CD14-positive monocyte (primary cell): Measurements from ENCODE around the gene PLEKHG4. TPM values are rescaled to one million over a fixed set of nuclear protein-coding genes. Genes with fewer than 3 reads are reported as not detected.

Experiments
- DNase-seq, 3 donors: peaks; one replicate each; pipeline ENCODE4 v3.0.0-alpha.2; 2011 to 2022
- H2AFZ ChIP-seq: 2 replicates; pipeline ENCODE4 v1.6.0; 2012; ENCODE audit warnings: mild to moderate bottlenecking, low read depth, low read length, inconsistent platforms; ENCODE audit not compliant: insufficient read depth, poor library complexity, severe bottlenecking
- H3K27ac ChIP-seq, 2 donors: 1 replicate in 1 of 2; 2 replicates in 1 of 2; pipeline ENCODE4 v1.5.1; 2012 to 2013; ENCODE audit warnings: low read length in 2 of 2, control low read depth in 1 of 2, inconsistent platforms in 1 of 2, low read depth in 1 of 2, mild to moderate bottlenecking in 1 of 2
- H3K27me3 ChIP-seq, 2 donors: one replicate each; pipeline versions ENCODE4 v1.6.0 to v1.6.1; 2011 to 2013; ENCODE audit warnings: low read length in 2 of 2; ENCODE audit not compliant: control insufficient read depth in 2 of 2, insufficient read depth in 2 of 2
- H3K36me3 ChIP-seq, 2 donors: replicated peaks in 1 of 2; 1 replicate in 1 of 2; 2 replicates in 1 of 2; pipeline versions ENCODE4 v1.5.1 to v1.6.1; 2012 to 2013; ENCODE audit warnings: low read length in 2 of 2, control low read depth in 1 of 2, inconsistent platforms in 1 of 2, mild to moderate bottlenecking in 1 of 2; ENCODE audit not compliant: insufficient read depth in 2 of 2, control insufficient read depth in 1 of 2
- H3K4me1 ChIP-seq, 2 donors: 1 replicate in 1 of 2; 2 replicates in 1 of 2; pipeline versions ENCODE4 v1.5.1 to v1.6.1; 2012 to 2013; ENCODE audit warnings: low read length in 2 of 2, control low read depth in 1 of 2, inconsistent platforms in 1 of 2, mild to moderate bottlenecking in 1 of 2, moderate library complexity in 1 of 2; ENCODE audit not compliant: insufficient read depth in 2 of 2, control insufficient read depth in 1 of 2
- H3K4me2 ChIP-seq: replicated peaks from 2 replicates; pipeline ENCODE3; 2012; ENCODE audit warnings: low read length, moderate library complexity, mild to moderate bottlenecking; ENCODE audit not compliant: poor library complexity, severe bottlenecking; ENCODE audit errors: extremely low read depth
- H3K4me3 ChIP-seq, 3 experiments: fragments of 200-600 bp in 1 of 3; sonication (generic) in 1 of 3; replicated peaks in 1 of 3; 1 replicate in 2 of 3; 2 replicates in 1 of 3; pipeline ENCODE4 v1.5.1; 2011 to 2013; ENCODE audit warnings: low read length in 3 of 3, mild to moderate bottlenecking in 3 of 3, control low read depth in 2 of 3, low read depth in 2 of 3, inconsistent platforms in 1 of 3, moderate library complexity in 1 of 3
- H3K79me2 ChIP-seq: 2 replicates; pipeline ENCODE4 v1.6.0; 2012; ENCODE audit warnings: mild to moderate bottlenecking, control low read depth, inconsistent platforms, low read length, moderate library complexity; ENCODE audit not compliant: insufficient read depth
- H3K9ac ChIP-seq: 2 replicates; pipeline ENCODE4 v1.6.0; 2017; ENCODE audit warnings: low read length, mild to moderate bottlenecking; ENCODE audit not compliant: insufficient read depth, poor library complexity, severe bottlenecking
- H3K9me3 ChIP-seq, 2 donors: replicated peaks in 1 of 2; 1 replicate in 1 of 2; 2 replicates in 1 of 2; pipeline versions ENCODE4 v1.5.1 to v1.6.1; 2012 to 2013; ENCODE audit warnings: low read length in 2 of 2, control low read depth in 1 of 2; ENCODE audit not compliant: control insufficient read depth in 1 of 2, insufficient read depth in 1 of 2
- H4K20me1 ChIP-seq: 2 replicates; pipeline ENCODE4 v1.6.0; 2012; ENCODE audit warnings: mild to moderate bottlenecking, low read length, control low read depth, moderate library complexity; ENCODE audit not compliant: insufficient read depth
- H3K27ac Mint-ChIP-seq, 7 donors: one replicate each; pipeline ENCODE4 v1.8.0; 2020; ENCODE audit warnings: mild to moderate bottlenecking in 7 of 7, mixed read lengths in 7 of 7, moderate library complexity in 6 of 7, inconsistent platforms in 2 of 7
- H3K27me3 Mint-ChIP-seq, 3 donors: one replicate each; pipeline ENCODE4 v1.8.0; 2021 to 2022; ENCODE audit warnings: low read depth in 3 of 3, mild to moderate bottlenecking in 3 of 3, mixed read lengths in 3 of 3, moderate library complexity in 3 of 3, inconsistent platforms in 1 of 3
- H3K36me3 Mint-ChIP-seq, 2 donors: one replicate each; pipeline ENCODE4 v1.8.0; 2020; ENCODE audit warnings: mixed read lengths in 2 of 2, inconsistent platforms in 1 of 2, mild to moderate bottlenecking in 1 of 2
- H3K4me1 Mint-ChIP-seq: one replicate; pipeline ENCODE4 v1.8.0; 2020; ENCODE audit warnings: mild to moderate bottlenecking, mixed read lengths
- H3K4me3 Mint-ChIP-seq, 2 donors: one replicate each; pipeline ENCODE4 v1.8.0; 2020; ENCODE audit warnings: mild to moderate bottlenecking in 2 of 2, mixed read lengths in 2 of 2, moderate library complexity in 1 of 2
- H3K9me3 Mint-ChIP-seq, 7 donors: one replicate each; pipeline ENCODE4 v1.8.0; 2020 to 2022; ENCODE audit warnings: mixed read lengths in 7 of 7, mild to moderate bottlenecking in 6 of 7, moderate library complexity in 6 of 7, inconsistent platforms in 2 of 7
- WGBS: methylation state at CpG from one replicate; pipeline ENCODE4 v1.1.5; 2013; ENCODE audit warnings: missing lambda C conversion rate; ENCODE audit not compliant: insufficient coverage; 5-methylcytosine and 5-hydroxymethylcytosine counted together
- intact Hi-C, 2 donors: fragments of 100-400 bp; cut with micrococcal nuclease; formaldehyde crosslinking; loops; one replicate each; pipeline versions ENCODE4 v1.15.0 to v1.15.1; 2023
- polyA plus RNA-seq, 3 donors: library from polyadenylated mRNA; depleted of rRNA in 1 of 3; unstranded in 2 of 3; stranded (reverse) in 1 of 3; fragments of 300-500 nt in 2 of 3; fragments of >200 nt in 1 of 3; fragmentation: Illumina TruSeq in 2 of 3; gene quantifications; 1 replicate in 2 of 3; 2 replicates in 1 of 3; pipeline ENCODE4 v1.2.3, GENCODE V29; 2012 to 2021
- TF ChIP-seq, protein P1 (sequence below): fragments of 200-600 bp; IDR thresholded peaks from one replicate; pipeline ENCODE4 v1.8.0; 2022; ENCODE audit warnings: antibody characterized with exemption, mild to moderate bottlenecking

The PLEKHG4 gene
- polyA plus RNA-seq, 3 donors, result 0.79 to 3.2 (median 3.0) TPM

DNA sequence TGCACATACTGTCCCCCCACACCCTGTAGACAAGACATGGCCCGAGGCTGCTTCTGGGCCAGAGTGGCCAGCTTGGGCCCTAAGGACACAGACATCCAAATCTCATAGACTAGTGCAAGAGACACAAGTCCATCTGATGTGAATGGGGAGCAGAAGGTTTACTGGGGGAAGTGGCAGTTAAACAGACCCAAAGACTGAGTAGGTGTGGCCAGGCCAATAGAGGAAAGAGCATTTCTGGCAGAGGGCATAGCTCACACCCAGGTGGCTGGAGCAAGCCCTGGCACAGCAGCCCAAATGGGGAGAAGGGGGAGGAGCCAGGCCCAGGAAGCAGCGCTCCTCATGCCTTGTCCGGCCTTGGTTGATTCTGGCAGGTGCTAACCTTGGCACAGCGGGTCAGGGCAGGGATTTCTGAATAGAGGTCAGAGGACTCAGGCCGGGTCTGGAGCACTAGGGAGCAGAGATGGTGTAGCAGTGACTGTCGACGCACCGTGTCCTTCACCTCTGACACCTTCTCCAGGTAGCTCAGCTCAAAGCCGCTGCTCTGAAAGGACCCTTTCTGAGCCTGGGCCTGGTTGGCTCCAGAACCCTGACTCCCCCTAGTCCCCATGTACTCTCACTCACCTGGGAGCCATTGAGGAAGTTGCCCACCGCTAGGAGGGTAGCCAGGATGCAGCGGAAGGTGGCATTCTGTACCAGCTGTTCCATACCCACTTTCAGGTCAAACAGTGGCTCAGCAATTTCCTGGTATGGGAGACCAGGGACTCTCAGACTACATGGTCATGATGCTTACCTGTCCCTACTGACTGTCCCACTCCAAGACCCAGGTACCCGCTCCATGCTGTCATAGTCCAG, 48.3 kb upstream of the PLEKHG4 start:
- intact Hi-C loops, result no loop called here
- H3K9me3 ChIP-seq, result no peaks in the 10 kb centered on the region
- Mint-ChIP-seq H3K4me1 (peaks cover 17% of the 10 kb centered on the region), H3K4me3 (no peak overlapping the region), H3K27ac (peak overlapping the region in 3 of 7 donors; percentile 28 to 75 (median 33)), H3K36me3 (peaks cover 60 to 76% of the 10 kb centered on the region in 2 donors), H3K9me3 (peaks cover 0 to 3% (median 0%) of the 10 kb centered on the region in 7 donors), H3K27me3 (peaks cover 0 to 2% (median 1%) of the 10 kb centered on the region in 3 donors)
- peaks cover 14 to 19% of the 10 kb centered on the region in 2 donors for H3K4me1 ChIP-seq
- peaks cover 27% of the 10 kb centered on the region for H3K79me2 ChIP-seq
- H3K27ac ChIP-seq, result peak overlapping the region in 1 of 2 donors; percentile 3
- H3K36me3 ChIP-seq, result peaks cover 66 to 76% of the 10 kb centered on the region in 2 donors
- peaks cover 48% of the 10 kb centered on the region for H4K20me1 ChIP-seq
- H2AFZ ChIP-seq, result no peak overlapping the region
- no peak overlapping the region for H3K4me3 ChIP-seq
- 100% methylated on average over 10 of the region's 12 CpGs for WGBS
- DNase-seq, result no peak
- no peak overlapping the region for H3K4me2 ChIP-seq
- no peak overlapping the region for H3K9ac ChIP-seq
- TF ChIP-seq, protein P1, sequence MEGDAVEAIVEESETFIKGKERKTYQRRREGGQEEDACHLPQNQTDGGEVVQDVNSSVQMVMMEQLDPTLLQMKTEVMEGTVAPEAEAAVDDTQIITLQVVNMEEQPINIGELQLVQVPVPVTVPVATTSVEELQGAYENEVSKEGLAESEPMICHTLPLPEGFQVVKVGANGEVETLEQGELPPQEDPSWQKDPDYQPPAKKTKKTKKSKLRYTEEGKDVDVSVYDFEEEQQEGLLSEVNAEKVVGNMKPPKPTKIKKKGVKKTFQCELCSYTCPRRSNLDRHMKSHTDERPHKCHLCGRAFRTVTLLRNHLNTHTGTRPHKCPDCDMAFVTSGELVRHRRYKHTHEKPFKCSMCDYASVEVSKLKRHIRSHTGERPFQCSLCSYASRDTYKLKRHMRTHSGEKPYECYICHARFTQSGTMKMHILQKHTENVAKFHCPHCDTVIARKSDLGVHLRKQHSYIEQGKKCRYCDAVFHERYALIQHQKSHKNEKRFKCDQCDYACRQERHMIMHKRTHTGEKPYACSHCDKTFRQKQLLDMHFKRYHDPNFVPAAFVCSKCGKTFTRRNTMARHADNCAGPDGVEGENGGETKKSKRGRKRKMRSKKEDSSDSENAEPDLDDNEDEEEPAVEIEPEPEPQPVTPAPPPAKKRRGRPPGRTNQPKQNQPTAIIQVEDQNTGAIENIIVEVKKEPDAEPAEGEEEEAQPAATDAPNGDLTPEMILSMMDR, result no peak
- no peaks in the 10 kb centered on the region for H3K27me3 ChIP-seq

DNA sequence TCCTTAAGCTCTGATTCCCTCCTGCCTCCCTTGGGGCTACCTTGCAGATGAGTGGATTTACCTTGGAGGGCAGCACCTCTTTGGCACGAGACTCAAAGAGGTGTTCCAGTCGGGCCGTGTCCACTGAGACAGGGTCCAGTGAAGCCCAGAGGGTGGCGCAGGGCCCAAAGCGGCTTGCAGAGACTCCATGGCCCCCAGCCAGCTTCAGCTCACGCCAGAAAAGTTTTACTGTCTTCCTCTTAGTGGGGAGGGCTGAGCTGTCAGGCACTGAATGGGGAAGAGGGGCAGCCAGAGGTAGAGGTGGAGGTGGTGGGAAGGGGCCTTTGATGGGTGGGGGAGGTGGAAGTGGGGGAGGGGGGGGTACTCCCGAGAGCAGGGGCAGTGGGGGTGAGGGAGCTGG, 45.7 kb upstream of the PLEKHG4 start:
- TF ChIP-seq, protein P1, result no peak

More for the DNA sequence above, 45.7 kb upstream of the PLEKHG4 start:
- Histone ChIP-seq H3K4me3 (no peak overlapping the region), H3K9me3 (no peaks in the 10 kb centered on the region), H3K27me3 (no peaks in the 10 kb centered on the region), H3K4me1 (no peaks in the 10 kb centered on the region), H2AFZ (no peak overlapping the region), H3K79me2 (peaks cover 6% of the 10 kb centered on the region), H4K20me1 (peaks cover 58% of the 10 kb centered on the region), H3K36me3 (peaks cover 83 to 97% of the 10 kb centered on the region in 2 donors), H3K9ac (no peak overlapping the region), H3K4me2 (no peak overlapping the region), H3K27ac (no peak overlapping the region)
- peaks cover 81 to 99% of the 10 kb centered on the region in 2 donors for H3K36me3 Mint-ChIP-seq
- intact Hi-C loops, result no loop called here
- H3K27ac Mint-ChIP-seq, result no peak overlapping the region
- peaks cover 0 to 3% (median 0%) of the 10 kb centered on the region in 7 donors for H3K9me3 Mint-ChIP-seq
- DNase-seq, result no peak
- 97% methylated on average over 6 of the region's 7 CpGs for WGBS
- H3K4me3 Mint-ChIP-seq, result no peak overlapping the region
- peaks cover 4% of the 10 kb centered on the region for H3K4me1 Mint-ChIP-seq
- peaks cover 0 to 4% (median 2%) of the 10 kb centered on the region in 3 donors for H3K27me3 Mint-ChIP-seq
